GM21381 (cell line): Measurements from ENCODE around the gene PCDH1.
"Not testable (repeated sequence)": the region's sequence is repeated elsewhere in the genome, so short reads cannot be mapped to it uniquely, and the experiment has no call there.

Experiments
- ATAC-seq: cut with Tn5 transposase; IDR thresholded peaks from one replicate; pipeline ENCODE4 v1.9.1; 2021; ENCODE audit warnings: mild to moderate bottlenecking, moderate library complexity; ENCODE audit not compliant: unreplicated experiment

Gene PCDH1

GRCh38 chr5:141839015-141839513 is 39.1 kb downstream of the PCDH1 start:
- no peak for ATAC-seq

- ATAC-seq = no peak
Observed at GRCh38 chr5:141838326-141839014, 39.7 kb downstream of the PCDH1 start.

DNA sequence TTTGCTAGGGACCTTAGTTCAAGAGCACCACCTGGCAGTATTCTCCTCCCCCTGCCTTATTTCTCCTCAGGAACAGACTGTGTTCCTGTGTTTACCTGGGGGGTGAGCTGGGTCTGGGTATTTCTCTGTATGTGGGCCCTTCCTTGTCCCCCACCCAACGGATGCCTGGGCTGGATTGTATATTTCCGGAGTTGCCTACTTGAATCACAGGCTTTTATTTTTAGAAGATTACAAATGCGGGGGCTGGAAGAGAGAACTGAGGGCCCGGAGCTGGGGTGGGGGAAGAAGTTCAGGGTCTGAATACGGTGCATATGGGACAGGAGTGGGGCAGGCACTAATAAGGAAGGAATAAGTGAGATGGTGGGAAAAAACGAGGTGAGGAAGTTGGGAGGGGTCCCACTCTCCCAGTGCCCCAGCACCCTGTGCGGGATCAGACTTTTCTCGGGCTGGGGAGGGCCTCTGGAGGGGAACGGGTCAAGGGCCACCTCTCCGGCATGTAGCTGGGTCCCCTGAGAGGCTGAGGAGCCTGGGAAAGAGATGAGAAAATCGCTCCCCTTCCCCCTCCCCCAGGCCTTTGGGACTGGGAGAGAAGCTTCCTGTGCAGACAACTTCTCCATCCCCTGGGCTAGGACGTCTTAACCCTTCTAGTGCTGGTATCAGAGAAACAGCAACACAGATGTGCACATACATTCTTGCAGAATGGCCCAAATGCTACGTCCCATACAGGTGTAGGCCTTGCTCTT is 42.1 kb downstream of the PCDH1 start:
- ATAC-seq = no peak

DNA sequence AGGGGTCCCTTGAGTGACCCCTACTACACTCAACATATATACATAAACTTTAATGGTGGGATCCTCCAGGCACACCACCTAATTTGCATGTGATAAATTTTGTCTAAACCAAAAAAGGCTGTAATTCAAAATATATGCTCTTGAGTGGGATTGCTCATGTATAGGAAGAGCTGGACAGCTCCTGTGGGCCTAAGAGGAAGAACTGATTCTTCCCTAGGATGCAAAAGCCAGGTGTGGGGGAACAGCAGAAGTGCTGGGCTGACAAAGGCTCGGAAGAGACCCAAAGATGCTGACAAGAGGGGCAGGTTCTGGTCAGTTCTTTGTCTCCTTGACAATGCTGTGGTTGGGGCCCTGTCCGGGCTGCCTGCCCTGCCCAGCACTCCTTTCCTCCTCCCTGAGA is 43.9 kb downstream of the PCDH1 start:
- no peak for ATAC-seq

DNA sequence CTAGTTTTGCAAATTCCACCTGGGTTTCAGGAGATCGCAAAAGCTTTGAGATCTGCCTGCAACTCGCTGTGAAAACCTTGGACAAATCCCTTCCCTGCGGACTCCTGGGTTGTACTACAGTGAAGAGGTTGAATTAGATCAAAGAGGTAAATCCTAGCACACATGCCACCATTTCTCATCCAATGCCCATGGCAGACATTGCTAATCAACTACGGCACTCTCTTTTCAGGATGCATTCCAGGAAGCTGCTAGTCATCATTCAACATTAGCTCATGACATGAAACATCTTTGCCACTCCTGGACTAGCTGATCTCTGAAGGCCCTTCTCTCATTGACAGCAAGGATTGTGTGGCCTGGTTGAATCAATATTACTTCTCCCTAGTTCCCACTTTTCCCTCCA is 46.1 kb downstream of the PCDH1 start:
- no peak for ATAC-seq

- no peak for ATAC-seq
Observed at GRCh38 chr5:141828162-141828561, 50.0 kb downstream of the PCDH1 start.

DNA sequence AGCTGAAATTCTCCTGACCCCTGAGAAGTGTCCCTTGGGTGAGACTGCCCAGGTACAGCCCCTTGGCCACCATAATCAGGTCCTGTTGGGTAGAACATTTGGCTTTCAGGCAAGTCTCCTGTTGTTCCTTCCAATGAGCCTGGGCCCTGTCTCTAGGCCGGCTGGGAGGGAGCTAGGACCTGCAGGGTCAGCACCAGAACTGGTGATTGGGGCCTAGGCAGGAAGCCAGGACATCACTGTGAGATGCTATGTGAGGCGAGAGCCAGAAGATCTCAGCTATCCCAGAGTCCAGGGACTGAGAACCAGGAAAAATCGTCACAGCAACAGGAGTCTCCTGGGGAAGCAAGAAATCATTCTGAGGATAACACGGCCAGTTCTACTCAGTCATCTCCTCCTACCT is 51.5 kb downstream of the PCDH1 start:
- ATAC-seq = no peak

DNA sequence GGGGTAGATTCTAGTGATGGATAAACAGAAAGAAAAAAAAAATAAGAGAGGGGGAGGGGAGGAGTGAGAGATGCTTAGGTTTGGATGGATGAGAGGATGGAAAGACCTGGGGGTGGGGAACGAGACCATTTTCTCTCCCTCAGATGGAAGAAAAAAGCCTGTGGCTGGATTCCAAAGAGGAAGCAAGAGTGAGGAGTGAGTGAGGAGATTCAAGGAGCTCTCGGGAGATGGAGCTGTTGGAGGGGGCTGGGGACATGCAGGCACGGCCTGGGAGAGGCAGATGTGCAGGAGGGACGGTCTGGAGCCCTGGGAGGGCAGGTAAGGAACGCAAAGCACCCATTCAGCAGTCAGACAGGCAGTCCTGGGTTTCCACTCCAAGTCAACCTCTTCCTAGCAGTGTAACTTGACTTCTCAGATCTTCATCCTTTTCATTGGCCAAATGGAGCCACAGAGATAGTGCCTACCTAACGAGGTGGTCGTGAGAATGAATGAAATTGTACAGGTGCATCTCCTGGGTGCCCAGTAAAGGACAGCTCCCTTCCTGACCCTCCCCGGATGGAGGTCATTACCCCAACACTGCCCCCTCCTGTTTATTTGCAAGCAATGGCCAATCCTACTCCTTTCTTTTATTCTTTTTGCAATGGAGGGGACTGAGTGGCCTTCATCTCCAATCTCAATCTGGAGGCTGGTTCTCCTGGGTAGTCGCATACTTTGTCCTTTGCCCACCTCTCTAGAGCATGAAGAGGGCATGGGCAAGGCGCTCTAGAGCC is 52.2 kb downstream of the PCDH1 start:
- ATAC-seq = no peak

GRCh38 chr5:141825241-141825671 is 53.0 kb downstream of the PCDH1 start:
- ATAC-seq = no peak

DNA sequence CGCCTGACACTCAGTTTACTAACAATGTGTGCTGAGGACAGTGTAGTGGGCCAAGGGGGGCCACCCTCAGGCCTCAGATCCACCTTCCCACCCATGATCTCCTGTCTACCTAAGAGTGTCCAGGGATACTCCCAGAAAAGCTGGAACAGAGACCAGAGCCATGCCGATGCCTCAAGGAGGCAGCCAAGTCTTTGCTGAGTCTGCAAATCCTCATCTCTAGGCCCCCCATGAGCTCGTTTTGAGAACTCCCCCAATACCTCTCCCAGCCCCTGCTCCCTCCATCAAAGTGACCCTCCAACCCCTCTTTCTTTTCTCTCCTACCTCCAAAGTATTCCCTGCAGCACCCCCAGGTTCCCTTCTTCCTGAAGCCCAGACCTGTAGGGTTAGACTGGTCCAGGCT is 53.5 kb downstream of the PCDH1 start:
- no peak for ATAC-seq

GRCh38 chr5:141823056-141823455 is 55.2 kb downstream of the PCDH1 start:
- no peak for ATAC-seq

GRCh38 chr5:141822144-141822543 is 56.1 kb downstream of the PCDH1 start:
- ATAC-seq = no peak

DNA sequence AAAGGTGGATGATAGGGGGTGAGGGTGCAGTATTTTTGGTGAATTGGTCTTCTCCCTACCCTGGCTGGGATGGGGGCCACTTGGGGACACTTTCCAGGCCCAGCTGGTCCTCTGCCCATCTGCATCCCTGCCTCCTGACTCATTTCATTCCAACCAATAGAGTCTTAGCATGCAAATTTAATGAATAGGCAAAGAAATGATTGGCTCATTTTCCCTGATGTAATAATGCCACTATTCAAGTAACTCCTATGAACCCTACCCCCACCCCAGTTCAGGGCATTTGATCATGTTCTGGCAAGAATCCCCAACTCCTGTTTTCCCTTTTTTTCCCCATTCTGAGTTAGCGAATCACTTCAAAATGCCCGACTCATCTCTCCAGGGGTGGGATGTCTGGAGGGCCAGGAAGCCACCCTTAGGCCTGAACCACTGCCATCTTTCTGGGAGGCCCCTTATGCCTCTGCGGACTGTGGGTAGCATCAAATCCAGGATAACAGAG is 56.7 kb downstream of the PCDH1 start:
- no peak for ATAC-seq

DNA sequence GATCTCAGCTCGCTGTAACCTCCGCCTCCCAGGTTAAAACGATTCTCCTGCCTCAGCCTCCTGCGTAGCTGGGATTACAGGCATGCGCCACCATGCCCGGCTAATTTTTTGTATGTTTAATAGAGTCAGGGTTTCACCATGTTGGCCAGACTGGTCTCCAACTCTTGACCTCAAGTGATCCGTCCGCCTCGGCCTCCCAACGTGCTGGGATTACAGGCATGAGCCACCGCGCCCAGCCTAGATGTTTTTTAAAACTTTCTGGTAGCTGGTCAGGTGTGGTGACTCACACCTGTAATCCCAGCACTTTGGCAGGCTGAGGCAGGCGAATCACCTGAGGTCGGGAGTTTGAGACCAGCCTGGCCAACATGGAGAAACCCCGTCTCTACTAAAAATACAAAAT is 57.5 kb downstream of the PCDH1 start:
- ATAC-seq = not testable (repeated sequence)

- ATAC-seq = no peak
Observed at GRCh38 chr5:141817631-141818030, 60.6 kb downstream of the PCDH1 start.

- no peak for ATAC-seq
Observed at GRCh38 chr5:141816598-141817399, 61.4 kb downstream of the PCDH1 start.

DNA sequence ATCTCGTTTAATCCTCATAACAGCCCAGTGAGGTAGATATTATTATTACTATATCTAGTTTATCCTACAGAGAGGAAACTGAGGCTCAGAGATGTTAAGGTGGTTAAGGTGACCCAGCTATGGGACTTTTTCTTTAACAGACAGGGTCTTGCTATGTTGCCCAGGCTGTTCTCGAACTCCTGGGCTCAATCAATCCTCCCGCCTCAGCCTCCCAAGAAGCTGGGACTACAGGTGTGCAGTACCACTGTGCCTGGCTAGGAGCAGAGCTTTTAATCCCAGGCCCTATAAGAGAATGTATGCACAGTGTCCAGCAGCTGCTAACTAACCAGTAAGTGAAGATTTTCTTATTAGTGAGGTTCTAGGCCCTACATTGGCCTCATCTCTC is 62.4 kb downstream of the PCDH1 start:
- ATAC-seq = no peak

DNA sequence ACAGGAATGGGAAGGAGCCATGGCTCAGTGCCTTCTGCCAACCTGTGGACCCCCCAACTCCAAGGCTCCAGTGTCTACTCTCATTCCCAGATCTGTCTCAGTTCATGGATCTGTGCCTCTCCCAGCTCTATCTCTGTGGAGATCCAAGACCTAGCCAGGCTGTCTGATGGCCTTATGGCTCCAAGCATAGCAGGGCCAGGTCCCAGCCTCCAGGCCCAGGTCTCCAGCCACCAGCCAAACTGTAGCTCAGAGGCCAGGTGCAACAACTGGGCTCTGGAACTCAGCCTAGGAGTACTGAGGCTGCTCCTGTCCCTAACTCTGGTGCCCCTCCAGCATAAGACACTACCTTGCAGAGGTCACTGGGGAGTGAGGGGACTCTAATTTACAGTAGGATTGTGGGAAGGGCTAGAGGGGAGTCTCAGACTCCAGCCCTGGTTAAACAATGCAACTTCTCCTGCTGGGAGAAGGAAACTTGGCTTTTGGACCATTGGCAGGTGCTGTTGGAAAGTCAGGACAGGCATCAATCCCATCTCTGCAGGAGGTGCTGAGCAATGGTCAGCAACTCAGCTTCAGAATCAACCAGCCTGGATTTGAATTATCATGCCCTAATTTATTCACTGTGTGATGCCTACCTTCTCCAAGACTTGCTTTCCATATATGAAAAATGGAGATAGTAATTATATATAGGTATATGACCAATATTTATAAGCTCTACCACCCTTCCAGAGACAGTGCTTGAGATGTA is 63.0 kb downstream of the PCDH1 start:
- no peak for ATAC-seq

DNA sequence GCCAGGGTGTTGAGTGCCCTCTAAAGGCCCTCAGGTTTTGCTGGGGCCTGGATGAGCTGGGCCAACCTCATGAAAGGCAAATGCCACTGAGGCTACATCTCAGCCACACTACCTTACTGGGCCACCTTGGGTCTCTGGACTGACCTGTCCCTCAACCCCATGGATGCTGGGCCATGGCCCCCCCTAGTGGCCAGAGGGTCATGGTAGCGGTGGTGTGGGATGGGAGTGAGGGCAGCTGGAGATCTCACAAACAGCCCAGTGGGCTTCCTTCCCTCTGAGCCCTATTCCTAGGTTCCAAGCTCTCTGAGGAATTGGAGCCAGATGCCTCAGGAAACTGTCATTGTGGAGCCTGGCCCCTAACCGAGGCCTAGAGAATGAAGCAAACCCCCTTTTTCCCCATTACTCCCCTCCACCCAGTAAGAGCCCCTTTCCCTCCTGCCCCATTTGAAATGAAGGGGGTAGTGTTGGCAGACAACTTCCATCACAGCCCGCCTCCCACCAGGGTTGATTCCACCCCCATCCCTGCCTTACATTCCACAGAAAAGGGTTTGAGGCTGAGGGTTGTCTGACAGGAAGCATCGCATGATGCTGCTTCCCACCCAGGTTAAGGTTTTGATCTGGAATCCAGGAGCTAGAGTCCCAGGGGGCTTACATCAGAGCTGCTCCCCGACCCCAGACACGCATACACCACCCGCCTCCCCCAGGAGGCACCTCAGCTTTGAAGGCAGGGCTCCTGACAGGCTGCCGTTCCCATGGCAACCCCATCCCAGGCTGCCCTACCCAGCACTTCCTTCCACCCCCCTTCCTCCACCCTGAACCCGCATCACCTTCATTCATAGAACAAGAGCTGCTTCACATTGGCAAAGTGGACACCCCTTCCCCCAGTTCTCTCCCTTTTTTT is 63.9 kb downstream of the PCDH1 start:
- ATAC-seq = no peak
